HG03342 (cell line): ENCODE measurements around the gene HDAC7.

Source experiments
- ATAC-seq: cut with Tn5 transposase; IDR thresholded peaks from one replicate; pipeline ENCODE4 v1.9.1; 2021; ENCODE audit warnings: mild to moderate bottlenecking, moderate library complexity; ENCODE audit not compliant: unreplicated experiment

Gene HDAC7

DNA sequence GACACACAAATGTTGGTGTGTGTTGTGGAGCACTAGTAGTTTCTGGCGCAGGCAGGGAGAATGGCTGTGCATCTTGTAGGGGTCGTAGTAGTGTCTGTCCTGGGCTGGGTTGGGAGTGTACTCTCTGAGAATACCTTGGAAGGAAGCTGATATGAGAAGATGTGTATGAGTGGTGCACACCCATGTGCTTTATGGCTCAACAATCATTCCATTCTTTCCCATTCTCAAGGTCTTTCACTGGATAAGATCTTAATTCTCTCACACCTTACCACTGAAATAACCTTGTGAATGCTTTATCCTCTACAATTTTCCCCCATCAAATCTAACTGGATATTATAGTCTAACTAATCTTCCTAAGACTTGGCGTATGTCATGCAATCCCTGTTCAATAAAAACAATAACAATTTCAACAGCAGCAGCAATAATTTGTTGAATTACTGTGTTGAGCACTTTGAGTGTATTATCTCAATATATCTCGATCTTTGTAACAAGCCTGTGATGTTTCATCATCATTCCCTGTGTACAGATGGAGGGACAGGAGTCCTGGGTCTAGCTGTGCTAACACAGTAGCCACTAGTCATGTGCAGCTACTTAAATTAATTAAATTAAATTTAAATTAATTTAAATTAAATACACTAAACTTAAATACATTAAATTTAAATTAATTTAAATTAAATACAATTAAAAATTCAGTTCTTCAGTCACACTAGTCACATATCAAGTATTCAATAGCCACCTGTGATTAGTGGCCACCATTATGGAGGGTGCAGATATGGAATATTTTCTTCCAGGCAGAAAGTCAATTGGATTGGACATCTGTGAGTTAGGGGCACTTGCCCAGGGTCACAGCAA, 50.2 kb downstream of the HDAC7 start:
- no peak for ATAC-seq

DNA sequence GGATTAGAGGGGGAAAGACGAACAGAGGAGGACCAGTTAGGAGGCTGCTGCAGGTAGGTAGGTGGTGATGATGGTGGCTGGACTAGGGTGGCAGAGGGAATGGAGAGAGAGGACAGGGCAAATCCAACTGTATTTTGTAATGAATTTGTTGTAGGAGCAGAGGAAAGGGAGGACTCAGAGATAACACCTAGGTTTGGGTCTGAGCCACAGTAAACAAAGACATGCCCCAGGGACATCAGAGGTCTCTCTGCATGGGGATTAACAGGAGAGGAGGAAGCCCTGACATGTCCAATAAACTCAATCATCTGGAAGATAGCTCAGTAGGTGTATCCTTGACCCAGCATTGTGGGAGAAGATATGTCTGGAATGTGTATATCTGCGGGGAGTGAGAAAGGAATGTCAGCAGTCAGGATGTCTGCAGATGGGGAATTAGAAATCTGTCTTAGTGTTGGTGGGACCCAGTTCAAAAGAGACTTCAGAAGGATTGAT, 51.3 kb downstream of the HDAC7 start:
- no peak for ATAC-seq

DNA sequence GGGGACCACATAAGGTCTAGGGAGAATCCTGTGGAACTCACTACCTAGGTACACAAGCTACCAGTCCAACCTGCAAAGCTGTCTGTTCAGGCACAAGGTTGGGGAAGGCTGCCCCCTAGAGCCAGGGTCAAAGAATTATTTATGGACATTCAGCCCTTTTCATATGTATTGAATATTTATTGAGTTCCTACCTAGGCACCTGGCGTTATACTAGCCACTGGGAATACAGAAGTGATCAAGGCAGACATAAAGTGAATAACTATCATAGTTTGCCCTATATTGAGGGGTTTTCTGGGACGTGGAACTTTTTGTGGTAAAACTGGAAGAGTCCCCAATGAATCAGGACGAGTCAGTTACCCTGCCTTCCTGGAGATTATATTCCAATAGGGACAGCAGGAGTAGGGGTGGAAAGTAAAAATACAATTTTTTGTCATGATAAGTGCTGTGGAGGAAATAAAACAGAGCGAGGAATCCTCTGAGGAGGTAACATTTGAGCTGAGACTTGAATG, 52.4 kb downstream of the HDAC7 start:
- ATAC-seq = no peak

DNA sequence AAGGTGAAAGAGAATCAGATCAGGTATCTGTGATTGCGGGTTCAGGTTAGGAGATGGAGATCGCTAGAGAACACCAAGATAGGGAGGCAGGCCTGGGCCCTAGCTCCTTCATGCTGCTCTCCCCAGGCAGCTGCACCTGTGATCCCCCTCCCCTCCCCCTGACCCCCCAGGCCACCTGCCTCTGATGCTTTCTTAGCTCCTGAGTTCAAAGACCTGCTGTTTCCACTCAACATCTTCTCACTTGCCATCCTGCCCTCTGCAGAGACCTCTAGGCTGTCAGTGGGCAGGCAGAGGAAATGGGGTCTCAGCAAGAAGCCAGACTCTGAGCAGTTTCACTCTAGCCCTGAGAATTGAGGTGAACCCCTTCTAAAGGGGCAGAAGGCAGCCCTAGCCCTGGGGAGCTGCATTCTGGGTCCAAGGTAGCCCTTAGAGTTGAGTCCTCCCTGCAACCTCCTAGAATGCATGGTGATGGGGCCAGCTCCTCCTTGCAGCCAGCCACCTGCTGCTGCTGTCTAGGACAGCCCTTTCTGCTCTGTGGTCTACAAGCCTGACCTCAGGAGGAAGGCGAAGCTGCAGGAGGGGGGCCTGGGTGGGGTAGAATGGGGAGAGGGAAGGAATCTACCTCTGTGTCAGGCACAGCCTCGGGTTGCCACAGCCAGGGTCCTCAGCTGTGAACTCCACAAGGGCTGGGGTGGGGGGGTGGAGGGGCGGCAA, 53.0 kb downstream of the HDAC7 start:
- ATAC-seq = no peak

DNA sequence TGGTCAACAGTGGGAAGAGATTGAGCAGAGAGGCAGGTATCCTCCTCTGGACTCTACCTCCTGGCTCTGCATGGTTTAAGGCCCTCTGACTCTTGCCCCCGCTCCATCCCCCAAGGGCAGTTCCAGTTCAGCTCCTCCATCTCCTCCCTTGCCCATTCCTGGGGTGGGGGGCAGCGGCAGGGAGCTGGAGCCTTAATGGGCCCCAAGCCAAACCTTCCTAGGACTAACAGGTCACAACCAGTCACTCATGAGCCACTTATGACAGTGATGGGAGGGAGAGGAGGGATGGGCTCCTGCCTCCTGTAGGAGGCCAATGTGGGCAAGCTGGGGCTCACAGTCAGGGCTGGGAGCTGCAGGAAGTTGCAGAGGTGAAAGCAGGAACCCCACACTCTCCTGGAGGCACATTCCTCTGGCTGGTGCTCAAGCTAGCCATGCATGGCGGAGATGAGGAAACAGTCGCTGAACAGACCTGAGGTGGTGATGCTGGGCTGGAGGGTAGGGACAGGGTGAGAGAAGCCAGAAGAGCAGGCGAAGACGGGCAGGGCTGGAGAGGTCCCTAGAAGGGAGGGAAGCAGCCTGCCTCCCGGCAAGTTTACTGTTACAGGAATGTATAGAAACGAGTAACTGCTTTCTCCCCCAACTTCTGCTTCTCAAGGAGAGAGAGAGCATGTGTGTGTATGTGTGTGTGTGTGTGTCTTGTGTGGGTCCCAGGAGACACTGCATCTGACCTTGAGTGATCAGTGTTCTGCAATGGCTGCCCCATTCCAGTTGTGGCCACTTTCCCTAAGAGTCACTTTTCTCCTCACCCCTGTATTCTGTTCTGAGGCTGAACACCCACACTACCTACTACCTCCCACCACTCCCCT, 56.0 kb downstream of the HDAC7 start:
- ATAC-seq = no peak

DNA sequence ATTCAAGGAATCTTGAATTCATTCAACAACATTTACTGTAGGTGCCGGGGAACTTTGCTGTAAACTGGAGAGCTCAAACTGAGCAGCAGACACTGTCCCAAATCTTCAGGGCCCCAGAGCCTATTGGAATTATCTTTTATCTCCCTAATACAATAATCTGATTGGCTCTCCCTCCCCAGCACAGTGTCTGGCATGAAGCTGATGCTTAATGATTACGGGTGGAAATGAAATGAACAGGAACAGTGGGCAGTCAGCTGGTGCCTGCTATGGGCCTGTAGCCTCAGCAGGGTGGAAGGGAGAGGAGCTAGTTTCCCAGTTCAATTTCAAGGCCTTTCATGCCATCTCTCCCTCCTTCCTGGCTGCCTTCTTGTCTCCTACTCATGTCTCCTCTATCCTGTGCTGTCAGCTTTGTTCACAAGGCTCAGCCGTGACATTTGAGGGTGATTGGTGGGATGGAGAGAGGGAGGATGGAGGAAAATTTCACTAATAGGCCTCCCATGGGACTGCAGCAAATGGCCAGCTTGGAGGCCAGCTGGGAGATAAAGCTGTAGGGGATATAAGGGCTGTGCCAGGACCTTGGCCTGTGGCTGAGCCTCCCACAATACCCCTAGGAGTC, 56.7 kb downstream of the HDAC7 start:
- ATAC-seq = no peak

DNA sequence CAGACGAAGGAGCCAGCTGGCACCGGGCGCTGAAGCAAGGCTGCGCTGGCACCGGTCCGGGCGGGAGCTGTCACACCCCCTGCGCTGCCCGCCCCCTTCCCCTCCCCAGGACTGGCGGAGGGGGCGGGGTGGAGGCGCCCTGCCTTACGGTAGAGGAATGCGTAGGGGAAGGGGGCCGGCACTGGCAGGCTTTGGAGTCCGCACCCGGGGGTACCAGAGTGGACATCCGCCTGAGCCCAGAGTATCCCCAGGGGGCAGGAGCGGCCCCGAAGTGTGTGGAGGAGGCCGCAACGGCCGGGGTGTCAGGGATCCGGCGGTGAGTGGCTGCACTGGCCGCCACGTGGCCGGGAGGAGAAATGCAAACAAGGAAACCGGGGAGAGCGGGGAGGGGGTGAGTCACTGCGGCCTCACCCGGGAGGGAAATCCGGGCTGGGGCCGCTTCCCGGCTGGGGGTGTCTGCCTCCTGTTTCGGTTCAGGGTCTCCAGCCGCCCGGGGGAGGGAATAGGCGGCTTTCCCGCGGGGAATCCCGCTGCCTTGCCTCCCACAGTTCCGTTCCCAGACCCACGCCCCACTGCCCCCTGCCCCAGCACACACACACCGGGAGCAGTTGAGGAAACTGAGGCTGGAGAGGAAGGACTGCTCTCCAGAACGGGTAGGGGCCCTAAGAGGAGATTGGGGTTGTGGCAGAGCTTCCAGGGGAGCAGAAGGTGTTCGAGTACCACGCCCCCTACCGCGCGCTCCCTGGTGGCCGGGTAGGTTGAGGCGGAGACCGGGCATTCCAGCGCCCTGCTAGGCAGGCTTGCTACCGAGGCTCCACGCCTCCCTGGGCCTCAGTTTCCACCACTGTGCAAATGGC, 60.6 kb downstream of the HDAC7 start, which contains the start of gene RAPGEF3:
TSS of gene RAPGEF3 (minus strand) at position 47 of the 857 bp plus-strand sequence. CDS start 324 bp downstream, outside the sequence.
- ATAC-seq = peak; percentile 61

DNA sequence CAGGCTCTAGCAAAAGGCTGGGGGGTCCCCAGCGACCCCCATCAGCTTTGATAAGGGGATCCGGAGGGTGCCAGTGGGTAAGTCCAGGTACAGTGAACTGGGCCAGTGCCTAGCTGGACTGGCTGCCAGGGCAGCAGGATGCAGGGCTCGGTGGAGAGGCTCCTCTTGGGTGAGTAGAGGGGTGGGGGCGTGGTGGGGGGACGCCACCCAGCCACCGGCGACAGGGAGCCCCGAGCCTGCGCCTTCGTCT, 61.2 kb downstream of the HDAC7 start:
- no peak for ATAC-seq

DNA sequence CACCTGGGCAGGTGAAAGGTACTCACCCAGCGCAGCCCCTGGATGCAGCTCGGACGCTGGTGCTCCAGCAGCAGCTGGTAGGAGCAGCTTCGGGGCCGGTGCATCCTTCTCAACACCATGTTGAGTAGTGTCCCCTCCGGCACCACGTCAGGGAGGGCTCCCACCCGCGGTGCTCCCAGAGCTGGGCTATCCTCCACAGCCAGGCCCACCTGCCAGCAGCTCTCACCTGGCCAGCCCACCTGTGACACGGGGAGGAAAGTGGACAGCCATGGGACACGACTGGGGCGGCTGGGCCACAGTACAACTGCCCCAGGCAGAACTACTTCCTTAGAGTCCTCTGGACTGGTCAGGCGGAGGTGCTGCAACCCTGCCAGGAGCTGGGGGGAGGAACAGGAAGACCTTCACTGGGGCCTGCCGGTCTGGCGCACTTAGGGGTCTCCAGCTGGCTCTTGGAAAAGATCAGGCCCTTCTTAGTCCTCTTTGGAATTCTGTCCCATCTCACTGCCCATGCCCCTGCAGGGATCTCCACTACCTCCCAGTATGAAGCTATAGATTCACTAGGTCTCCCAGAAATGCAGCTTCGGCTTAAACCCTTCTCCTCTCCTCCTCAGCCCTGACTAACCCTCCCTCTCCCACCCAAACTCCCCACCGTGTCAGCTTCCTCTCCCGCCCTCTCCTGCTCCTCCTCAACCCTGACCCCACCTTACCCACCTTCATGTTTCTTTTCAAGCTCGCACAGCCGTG, 61.7 kb downstream of the HDAC7 start:
- no peak for ATAC-seq

DNA sequence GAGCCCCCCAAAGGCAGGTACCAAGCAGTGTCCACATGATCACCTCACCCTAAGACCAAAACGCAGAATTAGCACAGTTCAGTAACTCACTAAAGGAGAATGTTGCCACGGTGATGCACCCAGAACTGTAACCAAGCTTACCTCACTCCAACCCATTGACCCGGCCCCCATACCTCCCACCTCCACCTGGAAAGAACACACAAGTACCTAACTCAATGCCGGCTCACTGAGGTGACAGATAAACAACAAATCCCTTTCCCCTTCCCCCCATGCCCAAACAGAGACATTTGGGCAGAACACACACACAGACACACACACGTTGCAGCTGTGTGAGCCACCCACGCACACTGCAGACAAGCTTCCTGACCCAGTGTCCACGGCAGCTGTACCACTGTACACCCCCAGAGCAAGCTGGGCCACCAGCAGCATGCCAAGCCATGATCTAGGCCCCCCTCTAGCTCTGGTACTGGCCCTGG, 62.3 kb downstream of the HDAC7 start:
- ATAC-seq = no peak

DNA sequence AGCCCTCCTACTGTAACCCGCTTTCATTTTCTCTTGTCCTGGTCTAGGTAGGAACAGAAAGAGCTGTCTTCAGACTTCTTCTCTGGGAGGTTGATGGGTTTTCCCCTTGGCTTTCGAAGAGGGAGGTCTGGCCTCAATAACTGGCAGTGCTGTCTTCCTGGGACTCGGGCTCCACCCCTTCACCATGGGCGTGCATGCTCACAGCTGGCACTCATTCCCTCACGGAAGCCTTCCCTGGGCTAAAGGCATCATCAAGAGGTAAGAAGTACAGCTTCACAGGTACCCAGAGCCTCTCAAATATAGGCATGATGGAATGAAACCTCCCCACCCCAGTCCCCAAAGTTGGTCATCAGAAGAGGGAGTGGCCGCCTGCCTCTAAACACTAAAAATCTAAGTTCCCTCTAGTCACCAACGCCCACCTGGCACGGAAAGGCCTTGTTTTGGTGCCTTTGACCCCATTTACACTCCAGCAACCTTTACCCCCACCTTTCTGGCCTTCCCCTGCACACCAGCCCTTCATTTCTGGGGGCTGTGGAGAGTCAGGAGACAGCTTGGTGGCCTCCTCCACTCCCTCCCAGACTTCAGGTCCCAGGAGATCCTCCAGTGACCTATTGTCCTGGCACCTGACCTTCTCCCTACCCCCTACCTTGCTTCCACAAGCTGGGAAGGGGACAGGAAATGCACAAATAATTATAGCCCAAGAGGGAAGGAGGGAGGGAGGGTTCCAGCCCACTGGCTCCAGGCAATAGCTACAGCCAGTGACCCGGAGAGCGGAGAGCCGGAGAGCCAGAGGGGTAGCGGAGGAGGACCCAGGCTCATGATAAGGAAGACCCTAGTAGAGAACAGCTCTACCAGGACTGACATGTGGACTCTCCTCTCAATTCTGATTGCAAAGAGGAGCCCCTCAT, 63.8 kb downstream of the HDAC7 start:
- peak; percentile 65 for ATAC-seq

DNA sequence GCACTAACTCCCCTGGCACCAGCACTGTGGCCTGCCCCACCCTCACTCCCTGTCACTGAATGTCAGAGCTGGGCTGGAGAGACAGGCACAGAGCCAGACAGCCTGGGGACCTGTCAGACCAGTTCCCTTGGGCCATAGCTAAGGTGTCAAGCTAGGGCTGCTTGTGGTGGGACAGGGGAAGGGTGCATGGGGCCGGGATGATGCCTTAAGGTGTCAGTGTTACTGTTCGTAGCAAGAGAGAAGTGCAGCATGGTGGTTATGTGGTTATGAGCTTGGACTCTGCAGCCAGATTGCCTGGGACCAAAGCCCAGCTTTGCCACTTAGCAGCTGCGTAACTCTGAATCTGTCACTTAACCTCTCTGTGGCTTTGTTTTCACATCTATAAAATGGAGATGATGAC, 64.8 kb downstream of the HDAC7 start:
- ATAC-seq = peak; percentile 25

DNA sequence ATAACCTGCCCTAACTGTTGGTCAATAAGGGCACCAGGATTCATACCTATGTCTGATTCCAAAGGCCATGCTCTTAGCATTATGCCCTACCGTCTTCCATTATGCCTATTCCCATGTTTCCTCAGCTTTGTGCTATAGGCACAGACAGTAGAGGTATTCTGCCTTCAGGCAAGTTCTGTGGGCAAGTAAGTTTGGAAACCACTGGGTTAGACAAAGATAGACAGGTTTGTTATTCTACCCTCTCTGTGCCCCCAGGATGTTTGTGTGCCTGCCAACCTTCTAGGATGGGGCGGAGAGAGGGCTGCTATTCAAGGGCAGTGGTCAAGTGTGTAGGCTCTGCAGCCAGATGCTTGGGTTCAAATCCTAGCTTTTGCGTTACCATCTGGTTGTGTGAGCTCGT, 65.6 kb downstream of the HDAC7 start:
- ATAC-seq = no peak

DNA sequence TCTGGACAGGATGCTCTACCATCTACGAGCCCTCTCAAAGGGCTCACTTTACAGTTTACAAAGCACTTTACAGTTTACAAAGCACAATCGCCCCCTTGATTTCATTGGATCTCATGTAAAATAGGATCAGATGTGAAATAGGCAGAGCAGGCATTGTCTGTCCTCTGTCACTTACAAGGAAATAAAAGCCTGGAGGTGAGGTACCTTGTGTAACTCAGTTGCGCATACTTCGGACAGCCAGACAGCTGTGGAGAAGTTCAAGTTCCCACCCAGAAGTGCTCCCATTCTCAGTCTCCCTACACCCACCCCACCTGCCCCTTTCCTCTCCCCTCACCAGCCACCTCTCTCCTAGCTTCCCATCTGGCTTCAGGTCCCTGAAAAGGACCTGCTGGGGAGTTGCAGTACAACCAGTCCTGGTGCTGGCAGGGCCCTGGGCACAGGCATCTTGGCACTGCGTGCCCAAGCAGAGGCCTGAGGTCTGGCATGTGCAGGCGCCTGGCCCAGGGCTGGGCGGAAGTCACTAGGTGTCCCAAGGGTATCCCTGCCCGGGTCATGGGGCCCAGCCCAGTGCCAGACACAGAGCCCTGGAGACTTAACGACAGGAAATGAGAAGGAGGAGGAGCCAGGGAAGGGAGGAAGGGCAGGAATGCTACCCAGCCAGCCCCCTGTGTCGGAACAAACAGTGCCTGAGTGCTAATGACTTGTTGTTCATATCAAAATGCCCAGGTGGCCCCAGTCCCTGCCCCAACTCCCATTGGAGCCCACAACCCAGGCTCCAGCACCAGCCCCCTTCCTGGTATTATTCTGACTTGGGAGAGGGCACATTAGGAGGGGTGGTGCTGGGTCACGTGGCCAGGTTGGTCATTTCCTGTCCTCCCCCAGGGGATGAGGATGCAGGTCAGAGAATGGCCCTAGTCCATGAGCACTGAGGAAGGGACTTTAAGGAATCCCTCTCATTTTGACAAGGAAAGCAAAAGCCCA, 66.4 kb downstream of the HDAC7 start:
- no peak for ATAC-seq

DNA sequence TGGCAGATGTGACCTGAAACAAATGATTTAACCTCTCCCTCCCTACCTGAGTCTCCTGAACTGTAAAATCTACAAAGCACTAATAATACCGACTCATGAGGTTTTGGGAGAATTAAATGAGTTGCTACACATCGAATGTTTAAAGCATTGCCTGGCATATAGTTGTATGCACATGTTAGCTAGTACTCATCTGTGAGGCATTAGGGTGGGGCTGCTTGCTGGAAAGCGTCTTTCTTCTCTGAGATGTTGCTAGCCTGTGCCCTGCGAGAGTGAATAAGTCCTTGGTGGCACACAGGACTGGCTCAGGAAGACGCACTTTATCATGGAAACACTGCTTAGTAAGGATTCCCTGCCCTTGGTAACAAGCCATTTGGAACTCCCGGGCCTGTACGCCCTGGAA, 67.2 kb downstream of the HDAC7 start:
- ATAC-seq = no peak

DNA sequence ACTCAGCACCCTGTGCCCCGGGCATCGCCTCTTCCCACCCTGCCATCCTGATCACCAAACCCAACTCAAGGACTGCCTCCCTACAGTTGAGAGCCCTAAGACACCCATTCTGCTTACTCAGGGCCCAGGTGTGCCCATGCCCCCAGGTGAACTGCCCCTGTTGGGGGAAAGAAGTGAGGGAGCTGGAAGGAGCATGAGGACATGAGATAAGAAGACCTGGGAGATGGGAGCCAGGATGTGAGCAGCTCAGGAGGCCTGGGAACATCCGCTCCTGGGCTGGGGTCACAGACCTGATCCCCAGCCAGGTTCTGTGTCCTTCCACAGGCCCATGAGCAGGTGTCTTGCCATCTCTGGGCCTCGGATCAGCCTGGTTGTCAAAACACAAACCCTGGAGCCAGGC, 67.6 kb downstream of the HDAC7 start:
- ATAC-seq = no peak

DNA sequence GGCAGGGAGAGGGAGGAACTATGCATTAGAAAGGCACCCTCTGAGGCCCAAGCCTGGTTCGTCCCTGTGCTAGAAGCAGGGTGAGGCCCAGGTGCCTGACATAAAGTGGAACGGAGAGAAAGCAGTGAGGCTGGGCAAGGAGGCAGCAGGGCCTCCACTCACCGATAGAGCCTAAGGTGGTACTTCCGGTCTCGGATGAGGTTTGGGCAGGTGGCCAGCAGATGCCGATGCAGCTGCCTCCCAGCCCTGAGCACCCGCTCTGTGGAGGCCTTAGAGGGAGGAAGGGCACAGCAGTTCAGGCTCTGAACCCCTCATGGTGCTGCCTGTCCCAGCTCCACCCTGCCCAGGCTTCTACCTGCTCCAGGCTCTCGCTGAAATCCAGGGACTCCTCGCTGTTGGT, 68.1 kb downstream of the HDAC7 start:
- no peak for ATAC-seq
